HEK293 (cell line): ENCODE results near the gene RPL29.

Source experiments
- TCF7L2 ChIP-seq: IDR thresholded peaks from 2 replicates; pipeline ENCODE4 v1.6.1; 2011; ENCODE audit warnings: low read depth, mild to moderate bottlenecking, inconsistent platforms, low read length, moderate library complexity, borderline replicate concordance
- ZNF133 ChIP-seq: fragments of 450-650 bp; formaldehyde crosslinking; IDR thresholded peaks from 2 replicates; pipeline ENCODE4 v1.5.1; 2016; ENCODE audit warnings: missing biosample characterization, missing genetic modification characterization
- ZNF175 ChIP-seq: fragments of 450-650 bp; formaldehyde crosslinking; IDR thresholded peaks from 2 replicates; pipeline ENCODE4 v1.5.1; 2016; ENCODE audit warnings: missing biosample characterization, missing genetic modification characterization

GRCh38 chr3:52032702-52033408 is 37.2 kb upstream of the RPL29 start:
- TF ChIP-seq ZNF133 (tag by site-specific recombination) (no peak), TCF7L2 (no peak), ZNF175 (tag by site-specific recombination) (no peak)
